Panc1 (cell line): Measurements from ENCODE around the gene MS4A15. TPM values are rescaled to one million over a fixed set of nuclear protein-coding genes. Genes with fewer than 3 reads are reported as not detected.

Experiments
- ATAC-seq: fragments of 200-7000 bp; cut with Tn5 transposase; 2 replicates; pipeline ENCODE4 v1.9.1; 2020; ENCODE audit warnings: mild to moderate bottlenecking, moderate library complexity
- BruUV-seq: library from RNA; stranded (reverse); fragments of 400-500 nt; replicated peaks from 2 replicates; lab custom pipeline; 2021; lab: Mats Ljungman, UMichigan
- CTCF ChIA-PET: fragments of 300-600 bp; sonication (Branson Sonifier 250); formaldehyde crosslinking; loops from one replicate; lab custom pipeline; 2022; ENCODE audit warnings: antibody characterized with exemption; lab: Charles Lee
- POLR2A ChIA-PET: fragments of 300-600 bp; sonication (Branson Sonifier 250); formaldehyde crosslinking; loops from one replicate; lab custom pipeline; 2022; ENCODE audit warnings: antibody characterized with exemption; lab: Charles Lee
- DNase-seq: peaks from one replicate; pipeline ENCODE4 v3.0.0-alpha.2; 2010; ENCODE audit warnings: low read depth, low spot score
- H3K27ac ChIP-seq: 2 replicates; pipeline ENCODE4 v1.5.1; 2011; ENCODE audit warnings: mild to moderate bottlenecking, low read length, inconsistent platforms
- H3K27me3 ChIP-seq: fragments of 200-500 bp; sonication (Bioruptor generic); 2 replicates; pipeline ENCODE4 v1.6.0; 2014; ENCODE audit warnings: low read length, inconsistent platforms; ENCODE audit not compliant: control insufficient read depth, insufficient read depth
- H3K36me3 ChIP-seq: fragments of 200-500 bp; sonication (Bioruptor generic); 2 replicates; pipeline ENCODE4 v1.5.1; 2014; ENCODE audit warnings: inconsistent platforms, mild to moderate bottlenecking, low read length, moderate library complexity; ENCODE audit not compliant: control insufficient read depth, insufficient read depth
- H3K4me1 ChIP-seq: 2 replicates; pipeline ENCODE4 v1.5.1; 2011; ENCODE audit warnings: inconsistent platforms, mild to moderate bottlenecking, low read length, moderate library complexity; ENCODE audit not compliant: control insufficient read depth, insufficient read depth
- H3K4me3 ChIP-seq, 2 experiments: 2 replicates each; pipeline ENCODE4 v1.5.1; 2011 to 2012; ENCODE audit warnings: low read depth in 2 of 2, low read length in 2 of 2, mild to moderate bottlenecking in 2 of 2, inconsistent platforms in 1 of 2, moderate library complexity in 1 of 2
- H3K9me3 ChIP-seq: fragments of 200-500 bp; sonication (Bioruptor generic); 2 replicates; pipeline ENCODE4 v1.5.1; 2014; ENCODE audit warnings: low read depth, mild to moderate bottlenecking, inconsistent platforms, low read length, moderate library complexity; ENCODE audit not compliant: control insufficient read depth, insufficient read depth
- CTCF ChIP-seq: fragments of 450-650 bp; IDR thresholded peaks from 2 replicates; pipeline ENCODE4 v1.5.1; 2017; ENCODE audit warnings: mild to moderate bottlenecking
- POLR2AphosphoS5 ChIP-seq: IDR thresholded peaks from 2 replicates; pipeline ENCODE4 v1.6.1; 2012; ENCODE audit warnings: mild to moderate bottlenecking, low read depth, low read length, moderate library complexity
- REST ChIP-seq, 2 experiments: IDR thresholded peaks; 2 replicates each; pipeline ENCODE4 v1.6.1; 2011 to 2012; ENCODE audit warnings: low read depth in 2 of 2, control low read depth in 1 of 2, low read length in 1 of 2, mild to moderate bottlenecking in 1 of 2, moderate library complexity in 1 of 2; ENCODE audit not compliant: insufficient read depth in 1 of 2
- SIN3A ChIP-seq: IDR thresholded peaks from 2 replicates; pipeline ENCODE4 v1.6.1; 2012; ENCODE audit warnings: low read depth, mild to moderate bottlenecking, low read length, moderate library complexity, borderline replicate concordance; ENCODE audit not compliant: insufficient read depth
- TCF7L2 ChIP-seq: IDR thresholded peaks from 2 replicates; pipeline ENCODE4 v1.6.1; 2011; ENCODE audit warnings: mild to moderate bottlenecking, low read depth, low read length, inconsistent platforms
- in situ Hi-C: cut with HindIII; loops from 2 replicates; pipeline ENCODE4 v1.10.0; 2016; ENCODE audit warnings: low sequenced_read_pairs, low pct_unique_long_range_greater_than_20kb
- intact Hi-C: fragments of 100-400 bp; cut with micrococcal nuclease; formaldehyde crosslinking; loops from one replicate; pipeline ENCODE4 v1.10.0; 2022; ENCODE audit not compliant: unreplicated experiment
- total RNA-seq: library from RNA; stranded (reverse); gene quantifications from one replicate; pipeline ENCODE4 v1.2.1, GENCODE V29; 2021; ENCODE audit not compliant: unreplicated experiment

MS4A15 gene
- total RNA-seq, 1 experiment from 2014 or later: not detected

GRCh38 chr11:60772666-60773065 is 16.0 kb downstream of the MS4A15 start:
- Histone ChIP-seq H3K4me1 (no peaks in the 10 kb centered on the region), H3K9me3 (no peaks in the 10 kb centered on the region), H3K4me3 (no peak overlapping the region), H3K36me3 (no peaks in the 10 kb centered on the region), H3K27ac (no peak overlapping the region), H3K27me3 (no peaks in the 10 kb centered on the region)
- POLR2A ChIA-PET: no interaction called here
- in situ Hi-C loops: no loop called here
- no peak for DNase-seq
- CTCF ChIA-PET: no interaction called here
- ATAC-seq: no peak
- intact Hi-C loops: no loop called here
- BruUV-seq: no TSS peak
- no peak for TF ChIP-seq POLR2AphosphoS5
- no peak for TF ChIP-seq SIN3A
- TF ChIP-seq TCF7L2: no peak
- TF ChIP-seq REST (IDR thresholded peaks at IDR 0.05; ENCODE audit: insufficient read depth in 1 of 2, low read depth in 2 of 2, low read length in 1 of 2): no peak
- no peak for TF ChIP-seq CTCF

GRCh38 chr11:60774726-60775125 is 18.1 kb downstream of the MS4A15 start:
- no peak for DNase-seq
- in situ Hi-C loops: no loop called here
- no peak for TF ChIP-seq SIN3A
- TF ChIP-seq TCF7L2: no peak
- TF ChIP-seq CTCF: no peak
- TF ChIP-seq REST (IDR thresholded peaks at IDR 0.05; ENCODE audit: insufficient read depth in 1 of 2, low read depth in 2 of 2, low read length in 1 of 2): no peak
- no peak for TF ChIP-seq POLR2AphosphoS5
- no peak for ATAC-seq
- Histone ChIP-seq H3K27ac (no peak overlapping the region), H3K9me3 (no peaks in the 10 kb centered on the region), H3K4me3 (no peak overlapping the region), H3K27me3 (no peaks in the 10 kb centered on the region), H3K4me1 (no peaks in the 10 kb centered on the region), H3K36me3 (no peaks in the 10 kb centered on the region)
- ChIA-PET POLR2A (interaction anchor here (0.6 kb wide), 1 partner anchor 33 kb away, joined by 4 read pairs; no protein-coding TSS in a partner anchor), CTCF (interaction anchor here (0.7 to 2.3 kb wide), 3 partner anchors 113 to 260 kb away, joined by 4 to 20 read pairs (median 6); no protein-coding TSS in a partner anchor)
- intact Hi-C loops: loop anchor here (5.0 kb wide), 2 partner anchors 48 to 113 kb away; no protein-coding TSS in a partner anchor
- no TSS peak for BruUV-seq
